IMR-90 (cell line): ENCODE results near the gene ATP6V1F. TPM values are rescaled to one million over a fixed set of nuclear protein-coding genes. Genes with fewer than 3 reads are reported as not detected.

ENCODE experiments used
- ATAC-seq: fragments of 200-7000 bp; cut with Tn5 transposase; 2 replicates; pipeline ENCODE4 v1.9.1; 2020; ENCODE audit warnings: low read depth, mild to moderate bottlenecking, moderate library complexity
- BruUV-seq: library from RNA; stranded (reverse); fragments of 400-500 nt; replicated peaks from 2 replicates; lab custom pipeline; 2021; lab: Mats Ljungman, UMichigan
- CTCF ChIA-PET: fragments of 300-600 bp; formaldehyde crosslinking; extraction: SDS; loops from one replicate; lab custom pipeline; 2021; ENCODE audit warnings: antibody characterized with exemption; lab: Yijun Ruan, JAX
- POLR2A ChIA-PET: fragments of 300-600 bp; sonication (Branson Sonifier 250); formaldehyde crosslinking; loops from one replicate; lab custom pipeline; 2022; ENCODE audit warnings: antibody characterized with exemption; ENCODE audit not compliant: unreplicated experiment; lab: Charles Lee
- DNase-seq: peaks from one replicate; pipeline ENCODE4 v3.0.0; 2013
- H2AFZ ChIP-seq: replicated peaks from 2 replicates; pipeline ENCODE3; 2013; ENCODE audit warnings: low read length, mild to moderate bottlenecking; ENCODE audit not compliant: poor library complexity
- H2AK5ac ChIP-seq: 2 replicates; pipeline ENCODE4 v1.6.1; 2013; ENCODE audit warnings: low read depth, low read length, inconsistent platforms
- H2AK9ac ChIP-seq: replicated peaks from 2 replicates; pipeline ENCODE3; 2013; ENCODE audit warnings: mild to moderate bottlenecking, low read depth, low read length, moderate library complexity; ENCODE audit not compliant: poor library complexity
- H2BK120ac ChIP-seq: 2 replicates; pipeline ENCODE4 v1.6.1; 2013; ENCODE audit warnings: low read depth, low read length, inconsistent platforms
- H2BK15ac ChIP-seq: 3 replicates; pipeline ENCODE4 v1.6.1; 2013; ENCODE audit warnings: low read depth, low read length, inconsistent platforms
- H2BK20ac ChIP-seq: 2 replicates; pipeline ENCODE4 v1.6.1; 2013; ENCODE audit warnings: low read depth, mild to moderate bottlenecking, inconsistent platforms, low read length, moderate library complexity
- H2BK5ac ChIP-seq: 2 replicates; pipeline ENCODE4 v1.6.1; 2013; ENCODE audit warnings: mild to moderate bottlenecking, low read depth, low read length, inconsistent platforms; ENCODE audit not compliant: poor library complexity, severe bottlenecking
- H3K14ac ChIP-seq: replicated peaks from 2 replicates; pipeline ENCODE4 v1.6.1; 2013; ENCODE audit warnings: low read depth, low read length, inconsistent platforms
- H3K18ac ChIP-seq: 2 replicates; pipeline ENCODE4 v1.6.1; 2013; ENCODE audit warnings: low read depth, low read length, control low read depth
- H3K23ac ChIP-seq: 2 replicates; pipeline ENCODE4 v1.6.1; 2013; ENCODE audit warnings: low read depth, low read length, inconsistent platforms
- H3K27ac ChIP-seq: 2 replicates; pipeline ENCODE4 v1.5.1; 2013; ENCODE audit warnings: mild to moderate bottlenecking, control low read depth, low read length; ENCODE audit not compliant: insufficient read depth
- H3K27me3 ChIP-seq: 2 replicates; pipeline ENCODE4 v1.6.1; 2013; ENCODE audit warnings: low read length; ENCODE audit not compliant: control insufficient read depth, insufficient read depth
- H3K36me3 ChIP-seq: 2 replicates; pipeline ENCODE4 v1.6.1; 2013; ENCODE audit warnings: low read length, mixed read lengths; ENCODE audit not compliant: control insufficient read depth, insufficient read depth
- H3K4ac ChIP-seq: 2 replicates; pipeline ENCODE4 v1.6.1; 2013; ENCODE audit warnings: low read depth, low read length, inconsistent platforms
- H3K4me1 ChIP-seq: 2 replicates; pipeline ENCODE4 v1.6.1; 2013; ENCODE audit warnings: low read length, mixed read lengths; ENCODE audit not compliant: control insufficient read depth, insufficient read depth
- H3K4me2 ChIP-seq: 2 replicates; pipeline ENCODE4 v1.6.1; 2013; ENCODE audit warnings: low read depth, mild to moderate bottlenecking, control low read depth, low read length, moderate library complexity
- H3K4me3 ChIP-seq: 2 replicates; pipeline ENCODE4 v1.5.1; 2013; ENCODE audit warnings: low read depth, mild to moderate bottlenecking, control low read depth, low read length, moderate library complexity; ENCODE audit not compliant: insufficient read depth
- H3K56ac ChIP-seq: 2 replicates; pipeline ENCODE4 v1.6.1; 2013; ENCODE audit warnings: low read length, inconsistent platforms; ENCODE audit not compliant: insufficient read depth; ENCODE audit errors: extremely low read depth
- H3K79me1 ChIP-seq, 2 experiments: 2 replicates each; pipeline ENCODE4 v1.6.1; 2013; ENCODE audit warnings: low read length in 2 of 2, inconsistent platforms in 1 of 2, low read depth in 1 of 2
- H3K9ac ChIP-seq: 2 replicates; pipeline ENCODE4 v1.6.1; 2013; ENCODE audit warnings: low read depth, low read length, control low read depth
- H3K9me1 ChIP-seq: 2 replicates; pipeline ENCODE4 v1.6.1; 2013; ENCODE audit warnings: low read length, inconsistent platforms; ENCODE audit not compliant: insufficient read depth
- H3K9me3 ChIP-seq: 2 replicates; pipeline ENCODE4 v1.6.1; 2013; ENCODE audit warnings: low read length; ENCODE audit not compliant: control insufficient read depth, insufficient read depth
- H4K20me1 ChIP-seq: 2 replicates; pipeline ENCODE4 v1.6.1; 2013; ENCODE audit warnings: low read length, inconsistent platforms; ENCODE audit not compliant: insufficient read depth
- H4K5ac ChIP-seq: 2 replicates; pipeline ENCODE4 v1.6.1; 2013; ENCODE audit warnings: mild to moderate bottlenecking, low read depth, low read length, control low read depth
- H4K8ac ChIP-seq, 2 experiments: 2 replicates each; pipeline ENCODE4 v1.6.1; 2013; ENCODE audit warnings: low read depth in 2 of 2, low read length in 2 of 2, control low read depth in 1 of 2, inconsistent platforms in 1 of 2
- H4K91ac ChIP-seq: 2 replicates; pipeline ENCODE4 v1.6.1; 2013; ENCODE audit warnings: low read depth, low read length, inconsistent platforms; ENCODE audit not compliant: insufficient read depth
- BHLHE40 ChIP-seq: fragments of 150-350 bp; IDR thresholded peaks from 2 replicates; pipeline ENCODE4 v1.6.1; 2016; ENCODE audit warnings: mild to moderate bottlenecking, low read depth, low read length
- CEBPB ChIP-seq: IDR thresholded peaks from 2 replicates; pipeline ENCODE4 v1.6.1; 2012; ENCODE audit warnings: low read depth, low read length, improper control_type of control experiment
- CHD1 ChIP-seq: IDR thresholded peaks from 2 replicates; pipeline ENCODE4 v1.6.1; 2012; ENCODE audit warnings: low read depth, low read length, improper control_type of control experiment
- CTCF ChIP-seq: conservative IDR thresholded peaks from 2 replicates; pipeline ENCODE4 v1.5.1; 2012; ENCODE audit warnings: mild to moderate bottlenecking, low read depth, low read length, improper control_type of control experiment
- ELK1 ChIP-seq: fragments of 150-350 bp; IDR thresholded peaks from 2 replicates; pipeline ENCODE4 v1.6.1; 2016; ENCODE audit warnings: low read depth, mild to moderate bottlenecking, low read length, moderate library complexity, borderline replicate concordance
- FOS ChIP-seq: fragments of 150-350 bp; IDR thresholded peaks from 2 replicates; pipeline ENCODE4 v1.6.1; 2016; ENCODE audit warnings: low read depth, low read length
- MAFK ChIP-seq: IDR thresholded peaks from 2 replicates; pipeline ENCODE4 v1.6.1; 2012; ENCODE audit warnings: low read depth, low read length, improper control_type of control experiment
- MAZ ChIP-seq: IDR thresholded peaks from 2 replicates; pipeline ENCODE4 v1.6.1; 2012; ENCODE audit warnings: low read depth, mild to moderate bottlenecking, low read length, improper control_type of control experiment, moderate library complexity, borderline replicate concordance
- MXI1 ChIP-seq: IDR thresholded peaks from 2 replicates; pipeline ENCODE4 v1.6.1; 2012; ENCODE audit warnings: low read depth, mild to moderate bottlenecking, low read length, moderate library complexity, borderline replicate concordance
- NFE2L2 ChIP-seq: fragments of 150-350 bp; IDR thresholded peaks from 2 replicates; pipeline ENCODE4 v1.6.1; 2016; ENCODE audit warnings: low read depth, mild to moderate bottlenecking, low read length
- POLR2A ChIP-seq: IDR thresholded peaks from 2 replicates; pipeline ENCODE4 v1.6.1; 2012; ENCODE audit warnings: mild to moderate bottlenecking, low read depth, low read length
- RAD21 ChIP-seq: IDR thresholded peaks from 2 replicates; pipeline ENCODE4 v1.6.1; 2012; ENCODE audit warnings: low read length, improper control_type of control experiment
- RCOR1 ChIP-seq: IDR thresholded peaks from 2 replicates; pipeline ENCODE4 v1.6.1; 2012; ENCODE audit warnings: mild to moderate bottlenecking, low read length, improper control_type of control experiment; ENCODE audit not compliant: insufficient replicate concordance
- RFX5 ChIP-seq: IDR thresholded peaks from 2 replicates; pipeline ENCODE4 v1.8.0; 2012; ENCODE audit warnings: low read depth, mild to moderate bottlenecking, low read length, moderate library complexity
- SMC3 ChIP-seq: fragments of 150-350 bp; IDR thresholded peaks from 2 replicates; pipeline ENCODE4 v1.6.1; 2016; ENCODE audit warnings: low read depth, mild to moderate bottlenecking, antibody characterized with exemption, low read length, moderate library complexity
- USF2 ChIP-seq: fragments of 150-350 bp; IDR thresholded peaks from 2 replicates; pipeline ENCODE4 v1.6.1; 2017; ENCODE audit warnings: mild to moderate bottlenecking, antibody characterized with exemption, low read length, low read depth
- WGBS, 2 experiments: methylation state at CpG; one replicate each; pipeline versions ENCODE4 v1.1.5 to v1.1.7; 2013; ENCODE audit warnings: missing lambda C conversion rate in 2 of 2; ENCODE audit not compliant: insufficient read length in 1 of 2; ENCODE audit errors: extremely low coverage in 2 of 2; 5-methylcytosine and 5-hydroxymethylcytosine counted together
- dilution Hi-C: fragments of 300-500 bp; cut with HindIII; formaldehyde crosslinking; loops from one replicate; pipeline ENCODE4 v1.14.3; 2018; ENCODE audit warnings: low sequenced_read_pairs; ENCODE audit not compliant: unreplicated experiment
- in situ Hi-C: fragments of 300-500 bp; cut with MboI; formaldehyde crosslinking; loops from 3 replicates; pipeline ENCODE4 v1.14.3; 2019; ENCODE audit warnings: low sequenced_read_pairs, inconsistent platforms, mixed read lengths
- intact Hi-C: fragments of 100-400 bp; cut with micrococcal nuclease; formaldehyde crosslinking; loops from 2 replicates; pipeline ENCODE4 v1.10.0; 2022
- polyA plus RNA-seq, 3 experiments: library from polyadenylated mRNA; depleted of rRNA; stranded (reverse); fragments of >200 nt; gene quantifications; 2 replicates each; pipeline ENCODE4 v1.2.3, GENCODE V29; 2012; ENCODE audit warnings: low replicate concordance in 1 of 3
- total RNA-seq: library from RNA; depleted of rRNA; stranded (reverse); fragments of >200 nt; gene quantifications from 2 replicates; pipeline ENCODE4 v1.2.3, GENCODE V29; 2012

ATP6V1F gene
- total and polyA plus RNA-seq, 2 of the 4 experiments (the other 2 are of a cell fraction) = 104 to 321 TPM

- Histone ChIP-seq H4K5ac (no peak overlapping the region), H2AK5ac (no peak overlapping the region), H3K4me1 (peaks cover 21% of the 10 kb centered on the region), H3K9me3 (no peaks in the 10 kb centered on the region), H3K27me3 (no peaks in the 10 kb centered on the region), H3K9ac (no peak overlapping the region), H2BK5ac (no peak overlapping the region), H4K91ac (no peak overlapping the region), H3K14ac (no peak overlapping the region), H3K23ac (peak overlapping the region; percentile 12; the same call in 1 of the 2 replicates), H2BK15ac (no peak overlapping the region), H3K4me3 (no peak overlapping the region), H3K4ac (no peak overlapping the region), H3K36me3 (peaks cover 53% of the 10 kb centered on the region), H3K27ac (no peak overlapping the region), H3K18ac (no peak overlapping the region), H2BK120ac (no peak overlapping the region), H2AFZ (peak overlapping the region; percentile 48), H4K20me1 (peaks cover 99% of the 10 kb centered on the region), H3K79me1 (peaks cover 16 to 75% of the 10 kb centered on the region in 2 experiments), H2AK9ac (no peak overlapping the region), H3K56ac (no peak overlapping the region), H4K8ac (no peak overlapping the region), H2BK20ac (no peak overlapping the region), H3K4me2 (no peak overlapping the region), H3K9me1 (no peaks in the 10 kb centered on the region; the same call in 1 of the 2 replicates)
- WGBS, 2 experiments = 100% methylated on average over 4 of the region's 16 CpGs; no CpG with 5 or more reads in 1 of the 2 experiments
- in situ Hi-C loops = no loop called here
- ChIA-PET CTCF (no interaction called here), POLR2A (interaction anchor here (0.5 kb wide), 1 partner anchor 94 kb away, joined by 3 read pairs; no protein-coding TSS in a partner anchor)
- intact Hi-C loops = no loop called here
- DNase-seq (no peak), ATAC-seq (no peak)
- BruUV-seq = no TSS peak
- TF ChIP-seq MXI1 (no peak), MAFK (no peak), BHLHE40 (no peak), MAZ (no peak), NFE2L2 (no peak), RFX5 (no peak), SMC3 (no peak), CTCF (no peak), ELK1 (no peak), RCOR1 (no peak), FOS (no peak), POLR2A (no peak), USF2 (no peak), CEBPB (no peak), CHD1 (no peak), RAD21 (no peak)
- dilution Hi-C loops = no loop called here
Observed at GRCh38 chr7:128835231-128835751, 27.4 kb upstream of the ATP6V1F start.
